ENCODE results near the gene ZGRF1. TPM values are rescaled to one million over a fixed set of nuclear protein-coding genes. Genes with fewer than 3 reads are reported as not detected.
"Not testable (repeated sequence)": the region's sequence is repeated elsewhere in the genome, so short reads cannot be mapped to it uniquely, and the experiment has no call there.

The ZGRF1 gene
- total RNA-seq, 1 donor from 2014 or later, result 16.6 TPM

DNA sequence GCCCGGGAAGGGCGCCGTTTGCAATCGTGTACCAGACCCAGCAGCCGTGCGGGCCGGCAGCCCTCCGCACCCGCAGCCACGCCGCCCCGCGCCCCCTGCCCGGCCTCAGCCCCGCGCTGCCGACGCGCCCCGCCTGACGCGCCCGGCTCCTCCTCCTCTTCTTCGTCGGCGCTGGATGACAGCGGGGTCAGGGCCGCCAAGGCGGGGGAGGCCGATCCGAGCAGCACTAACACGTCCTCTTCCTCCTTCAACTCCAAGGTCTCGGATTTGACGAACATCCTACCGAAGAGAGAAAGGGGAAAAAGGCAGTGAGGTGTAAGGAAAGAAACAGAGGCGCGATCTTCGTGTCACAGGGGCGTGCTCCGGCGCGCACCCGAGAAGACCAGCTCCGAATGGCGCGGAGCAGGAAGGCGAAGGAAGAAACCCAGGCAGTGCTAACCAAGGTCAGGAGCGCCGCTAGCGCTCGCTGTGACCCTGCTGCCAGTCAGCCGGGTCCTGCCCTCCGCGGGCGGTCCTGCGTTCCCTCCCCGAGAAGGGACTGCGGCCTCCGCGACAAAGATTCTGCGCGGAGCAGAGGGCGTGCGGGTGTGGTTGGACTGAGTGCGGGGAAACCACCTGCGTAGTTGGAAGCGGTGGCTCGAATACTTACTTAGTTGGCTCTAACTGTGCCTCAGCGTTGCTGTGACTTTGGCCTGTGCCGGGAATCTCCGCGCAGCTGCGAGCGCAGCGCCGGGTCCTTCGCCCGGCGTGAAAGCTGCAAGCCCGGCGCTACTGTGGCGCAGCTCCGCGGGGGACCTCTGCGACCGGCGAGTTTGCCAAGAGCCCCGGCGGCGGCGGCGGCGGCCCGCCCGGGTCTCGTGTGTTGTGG lies 121.3 kb downstream of the ZGRF1 start:
- no peak for DNase-seq

DNA sequence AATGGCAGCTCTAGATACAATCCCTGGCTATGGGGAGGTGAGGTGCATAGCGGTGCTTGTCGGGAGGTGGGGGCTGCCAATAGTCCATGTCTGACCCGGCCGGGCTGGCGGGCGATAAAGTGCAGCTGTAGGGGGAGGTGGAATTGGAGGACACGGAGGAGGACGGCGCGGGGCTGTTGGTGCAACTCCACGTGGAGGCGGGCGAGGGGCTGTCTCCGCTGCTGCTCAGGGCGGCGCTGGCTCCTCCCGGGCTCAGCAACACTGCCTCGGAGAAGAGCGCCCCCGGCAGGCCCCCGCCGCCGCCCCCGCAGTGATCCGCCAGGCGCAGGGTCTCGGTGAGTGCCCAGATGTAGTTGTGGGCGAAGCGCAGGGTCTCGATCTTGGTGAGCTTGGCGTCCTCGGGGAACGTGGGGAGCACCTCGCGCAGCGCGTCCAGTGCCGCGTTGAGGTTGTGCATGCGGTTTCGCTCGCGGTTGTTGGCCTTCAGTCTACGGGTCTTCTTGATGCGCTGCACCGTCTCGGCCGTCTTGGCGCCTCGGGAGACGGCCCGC lies 122.0 kb downstream of the ZGRF1 start:
- no peak for DNase-seq

DNA sequence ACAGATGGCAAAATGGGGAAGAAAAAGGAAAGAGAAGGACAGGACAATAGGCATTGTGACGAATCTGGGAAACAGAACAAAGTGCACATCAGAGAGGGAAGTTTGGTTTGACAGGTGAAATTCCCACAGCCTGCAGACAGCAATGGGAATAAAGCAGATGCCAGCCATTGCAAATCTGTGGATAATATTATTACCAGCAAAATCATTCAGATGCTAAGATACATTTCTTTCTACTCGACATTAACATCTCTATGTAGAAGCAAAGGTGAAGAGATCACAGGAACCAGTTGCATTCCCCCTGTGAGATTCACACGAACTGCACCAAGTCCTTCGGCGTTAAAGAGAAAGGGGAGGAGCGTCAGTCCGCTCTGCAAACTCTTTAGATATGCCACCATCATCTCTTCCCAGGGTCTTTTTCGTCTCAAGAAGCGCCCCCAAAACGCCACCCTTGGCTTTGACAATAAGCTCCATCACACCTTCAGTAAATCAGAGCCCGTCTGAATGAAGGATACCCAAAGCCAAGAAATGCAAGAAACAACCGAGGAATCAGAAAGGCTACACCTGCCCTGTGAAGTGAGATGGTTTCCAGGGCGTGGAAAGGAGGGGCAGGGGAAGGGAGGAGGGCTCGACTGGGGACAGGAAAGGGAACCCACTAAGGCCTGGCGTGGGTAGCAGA lies 122.6 kb downstream of the ZGRF1 start:
- no peak for DNase-seq

DNA sequence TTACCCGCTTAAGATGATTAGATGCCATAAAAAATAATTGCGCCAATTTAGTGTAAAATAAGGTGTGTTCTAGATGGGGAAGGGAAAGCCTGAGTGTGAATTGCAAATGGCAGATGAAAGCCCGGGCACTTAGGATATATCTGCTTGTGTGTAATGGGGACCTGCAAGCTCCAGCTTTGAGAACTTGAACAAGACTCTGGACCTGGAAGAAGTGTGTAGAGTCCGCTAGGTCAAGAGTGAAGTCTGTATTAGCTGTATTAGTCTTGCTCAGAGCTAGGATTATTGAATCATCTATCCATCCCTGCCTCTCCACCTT lies 124.9 kb downstream of the ZGRF1 start:
- no peak for DNase-seq

DNA sequence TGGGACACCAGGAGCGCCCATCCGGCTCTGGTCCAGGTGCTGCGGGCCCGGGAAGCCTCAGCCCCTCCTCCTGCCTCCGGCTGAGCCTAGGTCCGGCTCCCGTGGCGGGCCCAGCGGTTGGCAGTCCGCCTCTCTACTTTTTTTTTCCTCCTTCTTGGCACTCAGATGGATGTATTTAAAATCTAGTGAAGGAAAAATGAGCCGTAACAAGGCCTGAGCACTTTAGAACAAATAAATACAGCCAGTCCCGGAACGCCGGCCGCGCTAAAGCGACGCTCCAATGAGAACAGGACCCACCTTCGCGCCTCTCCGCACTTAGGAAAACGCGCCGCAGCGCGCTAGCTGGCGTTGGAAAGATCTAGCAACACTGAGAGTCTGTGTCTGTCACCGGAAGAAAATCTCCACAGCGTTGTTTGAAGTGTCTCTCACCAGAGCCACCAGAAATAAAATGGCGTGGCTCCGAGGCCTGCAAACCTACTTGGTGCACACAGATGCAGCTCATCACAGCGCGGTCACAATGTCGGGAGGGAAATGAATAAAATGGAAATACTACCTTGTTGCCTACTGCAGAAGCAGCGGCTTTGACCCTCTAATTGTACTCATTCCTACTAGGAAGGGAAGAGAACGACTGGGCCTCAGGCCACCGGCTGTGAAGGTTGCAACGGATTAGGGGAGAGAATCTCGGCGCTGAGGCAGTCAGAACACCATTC lies 125.5 kb downstream of the ZGRF1 start:
- no peak for DNase-seq

DNA sequence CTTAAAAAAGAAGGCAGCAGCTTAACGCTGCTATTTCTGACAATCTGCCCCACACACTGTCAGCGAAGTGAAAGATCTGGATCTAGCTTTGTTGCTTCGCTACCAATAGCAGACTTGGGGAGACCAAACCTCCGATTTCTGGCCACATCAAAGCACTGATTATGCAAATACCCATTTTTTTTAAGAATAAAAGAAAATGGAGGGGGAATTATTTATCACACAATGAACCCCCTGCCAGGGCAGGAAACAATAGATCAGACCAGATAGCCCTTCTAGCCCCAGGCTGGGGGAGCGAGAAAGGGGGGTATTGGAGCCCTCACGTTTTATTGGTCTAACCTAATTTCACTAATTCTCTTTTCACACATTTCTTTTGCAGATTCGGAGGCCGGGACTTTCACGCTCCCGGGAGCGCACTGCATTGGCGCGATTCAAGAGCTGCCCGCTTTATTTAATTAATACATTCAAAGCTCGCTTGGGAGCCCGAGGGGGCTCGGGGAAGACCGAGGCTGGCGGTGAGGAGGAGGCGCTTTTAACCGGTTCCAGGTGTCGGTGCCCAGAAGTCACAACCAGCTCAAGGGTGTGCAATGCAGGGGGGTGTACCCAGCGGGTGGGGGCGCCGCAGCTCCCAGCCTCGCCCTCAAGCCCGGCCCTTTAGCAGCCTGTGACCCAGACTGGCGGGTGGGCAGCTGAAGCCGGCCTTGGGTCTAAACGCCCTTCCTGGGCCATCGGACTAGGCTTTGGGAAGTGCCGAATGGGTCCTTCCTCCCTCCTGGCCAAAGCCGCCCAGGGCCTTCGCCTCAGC lies 126.2 kb downstream of the ZGRF1 start:
- DNase-seq, result no peak

DNA sequence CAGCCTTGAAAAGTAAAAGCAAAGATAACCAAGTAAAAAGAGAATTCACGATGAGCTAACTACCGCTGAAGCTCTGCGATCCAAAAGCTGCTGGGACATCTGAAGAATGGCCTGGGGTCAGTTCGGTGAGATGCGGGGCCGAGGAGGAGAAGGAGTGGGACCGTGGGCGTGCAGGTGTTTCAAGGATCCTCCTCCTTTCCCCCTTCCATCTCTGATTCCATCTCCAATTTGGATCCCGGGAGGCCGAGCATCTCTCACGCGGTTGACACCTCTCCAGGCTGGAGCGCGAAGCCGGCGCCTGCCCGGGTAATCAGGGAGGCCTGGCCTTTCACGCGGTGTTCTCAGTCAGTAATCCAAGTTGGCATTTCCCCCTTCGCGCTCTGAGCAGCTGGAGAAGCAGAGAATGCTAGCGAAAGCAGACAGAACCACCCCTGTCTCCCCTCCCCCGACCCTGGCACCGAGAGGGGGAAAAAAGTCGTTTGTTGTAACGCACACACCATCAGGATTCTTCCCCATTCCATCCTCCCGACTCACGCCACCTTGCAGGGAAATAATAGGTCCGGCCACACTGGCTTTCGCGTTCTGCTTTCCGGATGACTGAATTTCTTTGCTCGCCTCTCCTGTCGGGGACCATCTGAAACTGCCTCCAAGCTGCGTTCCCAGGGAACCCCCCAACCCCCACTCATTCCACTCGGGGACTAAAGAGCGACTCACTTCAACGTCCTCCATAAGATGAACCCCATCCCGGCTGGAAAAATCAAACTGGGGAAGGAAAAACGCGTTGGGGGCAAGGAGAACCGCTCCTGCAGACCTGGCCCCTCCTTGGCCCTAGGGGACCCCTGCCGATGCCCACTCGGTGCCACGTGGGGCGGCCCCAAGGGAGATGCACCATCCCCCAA lies 127.2 kb downstream of the ZGRF1 start:
- DNase-seq, result no peak

DNA sequence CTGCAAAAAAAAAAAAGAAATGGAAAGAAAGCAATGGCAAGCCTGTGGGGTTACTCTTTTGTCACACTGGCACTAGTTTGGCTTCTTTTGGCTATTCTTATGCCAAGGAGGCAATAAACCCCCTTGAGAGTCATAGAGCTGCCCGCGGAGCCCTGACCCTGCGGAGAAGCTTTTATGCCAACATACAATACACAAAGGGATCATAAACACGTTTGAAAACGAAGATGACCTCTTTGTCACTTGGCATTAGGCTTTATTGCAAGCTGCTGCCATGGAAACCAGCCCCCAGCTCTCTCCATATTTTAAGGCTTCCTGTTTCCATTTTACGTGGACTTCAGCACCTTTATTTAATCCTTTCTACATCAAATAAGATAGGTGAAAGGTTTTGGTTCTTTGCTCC lies 128.4 kb downstream of the ZGRF1 start:
- DNase-seq, result no peak

DNA sequence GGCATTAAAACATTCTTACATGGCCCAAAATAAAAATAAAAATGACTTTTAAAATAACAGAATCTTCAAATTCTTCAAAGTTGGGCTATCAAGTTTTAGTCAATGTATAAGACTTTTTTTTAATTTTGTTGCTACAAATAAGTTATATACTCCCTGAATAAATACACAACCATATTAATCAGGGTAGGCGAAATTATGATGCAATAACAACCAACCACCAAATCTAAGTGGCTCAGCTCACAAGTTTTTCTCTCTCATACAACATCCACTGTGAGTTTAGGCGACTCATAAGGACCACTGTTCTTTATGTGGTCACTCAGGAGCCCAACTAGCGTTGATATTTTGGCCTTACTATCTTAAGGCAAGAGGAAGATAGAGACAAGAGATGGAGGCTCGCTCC lies 131.9 kb downstream of the ZGRF1 start:
- no peak for DNase-seq

DNA sequence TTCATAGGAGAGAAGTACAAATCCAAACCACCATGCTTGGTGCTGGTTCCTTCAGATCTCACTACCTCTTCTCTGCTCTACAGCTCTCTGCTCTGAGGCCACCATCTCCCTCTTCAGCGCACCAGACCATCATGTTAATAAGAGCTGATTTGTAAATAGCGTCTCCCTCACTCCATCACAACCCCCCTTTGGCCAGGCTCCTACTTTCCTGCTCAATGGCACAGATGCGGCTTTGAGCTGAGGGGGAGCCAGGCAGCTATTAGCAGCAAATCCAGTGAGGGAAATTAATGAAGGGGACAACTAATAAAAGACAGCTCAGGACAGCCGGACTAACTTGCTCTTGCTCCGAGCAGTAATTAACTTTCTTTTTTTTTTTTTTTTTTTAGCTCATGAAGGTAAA lies 133.8 kb downstream of the ZGRF1 start:
- no peak for DNase-seq

DNA sequence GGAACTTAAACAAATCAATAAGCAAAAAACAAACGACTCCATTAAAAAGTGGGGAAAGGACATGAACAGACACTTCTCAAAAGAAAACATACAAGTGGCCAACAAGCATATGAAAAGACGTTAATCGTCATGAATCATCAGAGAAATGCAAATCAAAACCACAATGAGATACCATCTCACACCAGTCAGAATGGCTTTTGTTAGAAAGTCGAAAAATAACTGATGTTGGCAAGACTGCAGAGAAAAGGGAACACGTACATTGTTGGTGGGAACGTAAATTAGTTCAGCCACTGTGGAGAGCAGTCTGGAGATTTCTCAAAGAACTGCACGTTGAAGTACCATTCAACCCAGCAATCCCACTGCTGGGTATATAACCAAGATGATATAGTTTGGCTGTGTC lies 144.4 kb downstream of the ZGRF1 start:
- no peak for DNase-seq

DNA sequence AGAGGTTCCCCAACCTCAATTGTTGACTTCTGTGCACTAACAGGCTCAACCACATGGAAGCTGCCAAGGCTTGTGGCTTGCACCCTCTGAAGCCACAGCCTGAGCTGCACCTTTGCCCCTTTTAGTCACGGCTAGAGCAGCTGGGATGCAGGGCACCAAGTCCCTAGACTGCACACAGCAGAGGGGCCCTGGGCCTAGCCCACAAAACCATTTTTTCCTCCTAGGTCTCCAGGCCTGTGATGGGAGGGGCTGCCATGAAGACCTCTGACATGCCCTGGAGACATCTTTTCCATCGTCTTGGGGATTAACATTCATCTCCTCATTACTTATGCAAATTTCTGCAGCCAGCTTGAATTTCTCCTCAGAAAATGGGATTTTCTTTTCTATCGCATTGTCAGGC lies 145.9 kb downstream of the ZGRF1 start:
- DNase-seq, result not testable (repeated sequence)

Small RNAs within 50 kb of the gene (small RNA-seq; reads per million reads assigned to genes)
- gene MIR302A (ENCODE audit: low replicate concordance) (not detected), gene MIR302C (ENCODE audit: low replicate concordance) (not detected), gene MIR302D (ENCODE audit: low replicate concordance) (not detected), gene MIR367 (ENCODE audit: low replicate concordance) (not detected)

Other genes starting within 250 kb of the ZGRF1 start
- not detected for gene NEUROG2, start 120.7 kb downstream of the ZGRF1 start, total RNA-seq
- gene LARP7, start 234 bp upstream of the ZGRF1 start, total RNA-seq, result 34.1 TPM

Data from skin of body (tissue), 3 donors.